Hematopoietic multipotent progenitor cell treated with erythropoietin and hydrocortisone succinate and interleukin-3 and kit ligand, for 17 days (in vitro differentiated cells): Measurements from ENCODE around the gene NOTUM.
A peak's percentile ranks its signal among the peaks of the same experiment; 100 is the strongest.

ENCODE experiments used
- DNase-seq: peaks from one replicate; pipeline ENCODE4 v3.0.0-alpha.2; 2015; ENCODE audit warnings: low spot score

NOTUM gene

DNA sequence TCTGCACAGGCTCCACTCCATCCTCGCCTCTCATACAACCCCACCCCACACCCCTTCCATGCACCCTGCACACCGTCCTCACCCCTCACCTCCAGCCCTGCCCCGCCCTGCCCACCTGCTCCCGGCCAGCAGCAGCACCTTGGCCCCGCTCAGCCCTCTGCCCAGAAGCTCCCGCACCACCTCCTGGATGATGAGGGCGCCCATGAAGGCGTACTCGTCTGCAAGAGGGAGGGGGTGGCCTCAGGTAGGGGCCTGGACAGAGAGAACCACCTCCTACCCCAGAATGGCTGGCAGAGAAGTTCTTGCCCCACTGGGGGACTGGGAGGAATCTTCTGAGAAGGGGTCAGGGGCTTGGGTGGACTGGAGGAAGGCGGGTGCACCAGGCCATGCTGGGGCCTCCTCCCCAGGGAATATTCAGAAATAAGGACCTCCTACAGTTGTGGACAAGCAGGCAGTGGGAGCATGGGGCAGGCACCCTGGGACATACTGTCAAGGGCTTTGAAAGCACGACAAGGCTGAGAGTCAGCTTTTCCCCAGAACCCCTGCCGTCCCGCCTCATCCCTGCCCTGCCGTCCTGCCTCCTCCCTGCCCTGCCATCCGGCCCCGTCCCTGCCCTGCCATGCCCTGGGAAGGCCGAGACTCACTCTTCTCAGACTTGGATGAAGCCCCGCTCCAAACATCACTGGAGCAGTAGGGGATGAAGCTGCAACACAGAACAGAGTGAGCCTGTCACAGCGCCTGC lies 3.1 kb downstream of the NOTUM start:
- DNase-seq: no peak

DNA sequence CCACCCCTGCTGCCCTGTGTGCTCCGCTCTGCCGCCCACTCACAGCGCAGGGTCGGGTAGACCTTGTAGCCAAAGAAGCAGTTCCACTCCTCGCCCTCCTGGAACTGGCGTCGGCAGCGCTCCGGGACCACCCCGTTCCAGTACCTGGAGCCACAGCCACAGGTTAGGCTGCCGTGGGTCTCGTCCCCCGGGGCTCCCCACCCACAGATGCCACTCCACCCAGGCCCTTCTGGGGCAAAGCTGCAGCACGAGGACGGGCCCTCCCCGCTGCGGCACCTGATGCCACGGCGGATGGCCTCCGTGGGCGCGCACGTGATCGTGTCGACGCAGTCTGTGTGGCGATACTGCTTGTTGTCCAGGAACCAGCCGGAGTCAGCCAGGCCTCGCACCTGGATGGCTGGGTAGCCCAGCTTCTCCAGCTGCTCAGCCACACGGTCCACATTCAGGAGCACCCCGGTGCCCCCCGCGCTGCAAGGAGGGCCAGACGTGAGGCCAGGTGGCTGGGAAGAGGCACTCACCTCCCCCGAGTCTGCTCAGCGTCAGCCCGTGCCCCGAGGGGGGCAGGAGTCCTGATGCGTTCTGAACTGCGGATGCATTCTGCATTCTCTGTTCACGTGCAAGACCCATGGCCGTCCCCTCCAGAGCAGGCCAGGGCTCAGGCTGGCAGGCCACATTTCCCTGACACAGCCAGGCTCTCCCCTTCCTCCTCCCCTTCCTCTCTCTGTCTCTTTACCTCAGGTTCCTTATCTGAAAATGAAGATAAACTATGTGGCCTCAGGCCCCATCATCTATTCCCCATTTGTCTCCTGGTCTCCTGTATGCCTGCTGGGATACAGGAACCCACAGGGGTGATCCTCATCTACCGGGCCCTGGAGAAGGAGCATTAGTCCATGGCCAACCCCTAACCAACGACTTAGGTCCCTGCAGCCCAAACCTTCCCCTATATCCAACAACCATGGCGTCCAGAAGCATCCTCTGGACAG lies 4.1 kb downstream of the NOTUM start:
- DNase-seq: no peak

DNA sequence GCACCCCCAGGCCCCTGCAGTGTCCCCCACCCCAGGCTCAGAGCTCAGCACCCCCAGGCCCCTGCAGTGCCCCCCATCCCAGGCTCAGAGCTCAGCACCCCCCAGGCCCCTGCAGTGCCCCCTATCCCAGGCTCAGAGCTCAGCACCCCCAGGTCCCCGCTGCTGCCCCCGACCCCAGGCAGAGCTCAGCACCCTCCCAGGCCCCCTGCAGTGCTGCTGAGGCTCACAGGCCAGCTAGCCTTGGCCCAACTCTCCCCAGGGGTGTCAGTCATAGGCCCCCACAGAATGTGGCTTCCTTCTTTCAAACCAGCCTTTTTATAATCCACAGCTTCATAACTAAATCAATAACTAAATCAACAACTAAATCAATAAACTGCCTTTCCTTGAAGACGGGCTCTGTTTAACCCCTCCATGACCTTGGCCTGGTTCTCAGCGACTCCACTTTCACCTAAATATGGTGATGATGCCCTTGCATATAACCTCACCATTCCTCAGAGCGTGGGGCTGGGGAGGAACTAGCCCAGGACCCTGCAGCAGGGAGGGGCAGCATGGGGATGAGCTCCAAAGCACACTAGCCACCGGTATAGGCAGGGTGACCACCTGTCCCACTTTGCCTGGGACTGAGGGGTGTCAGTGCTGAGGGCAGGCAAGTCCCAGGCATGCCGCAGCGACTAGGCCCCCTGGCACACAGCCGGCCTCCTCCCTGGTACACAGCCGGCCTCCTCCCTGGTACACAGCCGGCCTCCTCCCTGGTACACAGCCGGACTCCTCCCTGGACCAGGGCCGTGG lies 5.0 kb downstream of the NOTUM start:
- no peak for DNase-seq

DNA sequence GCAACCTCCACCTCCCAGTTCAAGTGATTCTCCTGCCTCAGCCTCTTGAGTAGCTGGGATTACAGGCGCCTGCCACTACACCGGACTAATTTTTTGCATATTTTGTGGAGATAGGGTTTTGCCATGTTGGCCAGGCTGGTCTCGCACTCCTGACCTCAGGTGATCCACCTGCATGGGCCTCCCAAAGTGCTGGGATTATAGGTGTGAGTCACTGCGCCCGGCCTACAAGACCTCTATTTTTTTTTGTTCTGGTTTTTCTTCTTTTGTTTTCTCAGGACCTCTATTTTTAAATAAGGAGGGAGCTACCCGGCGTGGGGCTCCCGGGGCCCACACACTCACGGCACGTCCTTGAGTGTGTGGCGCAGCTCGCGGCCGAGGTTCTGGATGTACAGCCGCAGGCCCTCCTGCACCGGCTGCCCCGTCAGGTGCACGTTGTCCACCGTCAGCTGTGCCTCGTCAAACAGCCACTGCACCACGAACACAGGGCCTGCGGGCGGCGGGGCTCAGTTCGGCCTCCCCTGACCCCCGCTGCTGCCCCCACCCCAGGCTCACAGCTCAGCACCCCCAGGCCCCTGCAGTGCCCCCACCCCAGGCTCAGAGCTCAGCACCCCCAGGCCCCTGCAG lies 5.8 kb downstream of the NOTUM start:
- no peak for DNase-seq

DNA sequence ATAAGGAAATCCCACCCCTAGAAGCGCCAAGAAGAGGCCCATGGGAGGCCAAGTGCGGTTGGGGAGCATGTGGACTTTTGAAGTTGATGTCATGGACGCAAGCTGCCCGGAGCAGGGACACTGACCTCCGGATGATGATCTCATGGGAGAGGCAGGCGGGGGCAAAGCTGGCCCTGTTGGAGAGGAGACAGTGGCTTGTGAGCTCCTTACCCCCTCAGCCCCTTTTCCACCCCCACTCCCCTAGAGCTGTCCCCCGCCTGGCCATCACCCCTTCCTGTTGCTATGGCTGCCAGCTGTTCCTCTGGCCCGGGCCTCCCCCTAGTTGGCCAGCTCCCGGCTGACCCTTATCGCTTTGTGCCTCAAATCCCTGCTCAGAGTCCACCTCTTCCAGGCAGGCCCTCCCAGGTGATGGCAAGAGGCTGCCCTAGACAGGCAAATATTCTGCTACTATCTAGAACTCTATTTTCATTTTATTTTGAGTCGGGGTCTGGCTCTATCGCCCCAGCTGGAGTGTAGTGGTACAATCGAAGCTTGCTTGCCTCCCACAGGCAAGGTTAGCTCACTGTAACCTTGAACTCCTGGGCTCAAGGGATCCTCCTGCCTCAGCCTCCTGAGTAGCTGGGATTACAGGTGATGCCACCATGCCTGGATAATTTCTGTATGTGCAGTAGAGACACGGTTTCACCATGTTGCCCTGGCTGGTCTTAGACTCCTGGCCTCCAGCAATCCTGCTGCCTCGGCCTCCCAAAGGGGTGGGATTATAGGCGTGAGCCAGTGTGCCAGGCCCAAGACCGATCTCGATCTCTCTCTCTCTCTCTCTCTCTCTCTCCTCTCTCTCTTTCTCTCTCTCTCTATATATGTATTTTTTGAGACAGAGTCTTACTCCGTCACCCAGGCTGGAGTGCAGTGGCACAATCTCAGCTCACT lies 6.6 kb downstream of the NOTUM start:
- no peak for DNase-seq

DNA sequence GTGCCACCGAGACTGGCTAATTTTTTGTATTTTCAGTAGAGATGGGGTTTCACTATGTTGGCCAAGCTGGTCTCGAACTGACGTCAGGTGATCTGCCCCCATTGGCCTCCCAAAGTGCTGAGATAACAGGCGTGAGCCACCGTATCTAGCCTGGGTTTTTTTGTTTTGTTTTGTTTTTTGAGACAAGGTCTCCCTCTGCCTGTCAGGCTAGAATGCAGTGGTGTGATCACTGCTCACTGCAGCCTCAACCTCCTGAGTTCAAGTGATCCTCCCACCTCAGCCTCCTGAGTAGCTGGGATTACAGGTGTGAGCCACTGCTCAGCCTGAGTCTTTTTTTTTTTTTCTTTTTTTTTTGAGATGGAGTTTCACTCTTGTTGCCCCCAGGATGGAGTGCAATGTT lies 7.5 kb downstream of the NOTUM start:
- peak; percentile 55 for DNase-seq

DNA sequence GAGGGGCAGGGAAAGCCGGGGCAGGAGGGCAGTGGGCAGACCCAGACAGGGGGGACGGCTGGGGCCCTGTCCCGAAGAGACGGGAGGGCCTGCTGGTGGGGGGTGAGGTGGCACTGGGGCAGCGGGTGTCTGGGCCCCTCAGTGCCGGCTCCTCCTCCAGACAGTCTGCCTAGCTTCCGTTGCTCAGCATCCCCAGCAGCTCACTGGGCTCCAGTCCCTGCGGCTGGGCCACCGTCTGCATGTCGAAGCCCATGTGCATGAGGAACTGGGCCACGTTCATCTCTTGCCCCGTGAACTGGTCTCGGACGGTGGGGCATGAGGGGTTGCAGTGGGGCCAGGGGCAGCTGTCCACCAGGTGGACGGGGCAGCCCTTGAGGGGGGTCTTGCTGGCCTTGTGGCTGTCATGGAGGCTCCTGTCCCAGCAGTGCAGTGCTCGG lies 8.2 kb downstream of the NOTUM start:
- no peak for DNase-seq

DNA sequence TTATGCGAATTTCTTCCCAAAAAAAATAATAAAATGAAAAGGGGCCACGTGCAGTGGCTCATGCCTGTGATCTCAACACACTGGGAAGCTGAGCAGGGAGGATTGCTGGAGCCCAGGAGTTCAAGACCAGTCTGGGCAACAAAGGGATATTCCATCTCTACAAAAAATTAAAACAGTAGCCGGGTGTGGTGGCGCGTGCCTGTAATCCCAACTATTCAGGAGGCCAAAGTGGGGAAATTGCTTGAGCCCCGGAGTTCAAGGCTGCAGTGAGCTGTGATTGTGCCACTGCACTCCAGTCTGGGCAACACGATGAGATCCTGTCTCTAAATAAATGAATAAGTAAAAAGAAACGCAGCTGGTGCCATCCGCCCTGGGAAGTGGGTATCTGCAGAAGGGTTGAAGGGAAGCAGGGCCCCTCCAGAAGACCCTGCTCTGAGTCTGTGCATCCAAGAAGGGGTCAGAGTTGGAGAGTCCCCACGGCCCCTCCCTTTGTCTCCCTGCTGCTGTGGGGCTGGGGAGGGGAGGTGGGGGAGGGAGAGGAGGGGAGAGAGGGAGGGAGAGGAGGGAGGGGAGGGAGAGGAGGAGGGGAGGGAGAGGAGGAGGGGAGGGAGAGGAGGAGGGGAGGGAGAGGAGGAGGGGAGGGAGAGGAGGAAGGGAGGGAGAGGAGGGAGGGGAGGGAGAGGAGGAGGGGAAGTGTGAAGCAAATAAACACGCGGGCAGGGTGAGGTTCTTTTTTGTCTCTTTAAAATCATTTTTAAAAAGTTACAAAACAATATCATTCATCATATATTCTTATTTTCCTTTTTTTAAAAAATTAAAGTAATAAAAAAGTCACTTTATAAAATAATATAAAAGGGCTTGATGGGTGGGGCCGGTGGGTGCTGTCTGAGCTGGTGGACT lies 9.0 kb downstream of the NOTUM start:
- no peak for DNase-seq

DNA sequence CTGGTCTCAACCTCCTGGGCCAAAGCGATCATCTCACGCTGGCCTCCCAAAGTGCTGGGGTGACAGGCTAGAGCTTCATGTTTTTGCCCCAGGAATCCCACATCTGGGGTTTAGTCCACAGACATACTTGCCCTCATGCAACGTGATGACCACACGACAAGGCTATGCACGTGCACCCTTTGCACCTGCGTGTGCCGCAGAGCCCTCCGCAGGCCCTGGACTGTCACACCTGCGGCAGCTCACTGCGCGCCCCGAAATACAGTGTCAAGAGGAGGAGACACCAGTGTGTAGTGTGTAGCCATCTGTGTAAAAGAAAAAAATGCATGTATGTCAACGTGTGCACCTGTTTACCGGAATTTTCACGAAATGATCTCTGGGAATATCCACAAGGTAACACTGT lies 10.5 kb downstream of the NOTUM start:
- no peak for DNase-seq

DNA sequence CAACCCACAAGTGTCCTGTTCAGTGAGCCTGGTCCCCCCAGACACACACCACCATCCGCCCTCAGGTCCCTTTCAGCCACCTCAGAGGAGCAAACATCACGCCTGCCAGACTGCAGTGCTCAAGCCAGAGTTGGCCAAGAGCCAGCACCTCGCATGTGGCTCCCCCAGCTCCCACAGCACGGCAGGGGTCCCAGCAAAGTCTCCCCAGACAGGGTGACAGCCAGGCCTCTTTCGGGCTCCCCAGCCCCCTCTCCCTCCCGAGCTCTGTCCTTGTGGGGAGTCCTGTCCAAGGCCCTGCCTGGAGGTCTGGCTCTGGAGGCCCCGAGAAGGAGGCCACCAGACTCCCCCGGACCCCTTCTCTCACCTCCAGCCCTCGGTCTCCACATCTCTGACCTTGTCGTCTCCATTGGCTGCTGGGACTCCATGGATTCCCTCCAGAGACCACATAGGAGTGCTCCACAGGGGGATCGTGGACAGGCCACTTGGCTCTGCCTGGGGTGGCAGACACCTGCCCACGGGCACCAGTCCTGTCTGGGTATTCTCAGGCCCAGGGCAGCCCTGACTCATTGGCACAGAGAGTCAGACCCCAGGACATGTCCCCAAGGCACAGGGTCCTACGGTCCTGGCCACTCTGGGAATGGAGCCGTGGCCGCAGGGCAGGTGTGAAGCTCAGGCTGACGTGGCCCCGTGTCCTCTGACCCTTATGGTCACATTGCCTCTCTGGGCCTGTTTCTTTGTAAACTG lies 12.2 kb downstream of the NOTUM start:
- no peak for DNase-seq

DNA sequence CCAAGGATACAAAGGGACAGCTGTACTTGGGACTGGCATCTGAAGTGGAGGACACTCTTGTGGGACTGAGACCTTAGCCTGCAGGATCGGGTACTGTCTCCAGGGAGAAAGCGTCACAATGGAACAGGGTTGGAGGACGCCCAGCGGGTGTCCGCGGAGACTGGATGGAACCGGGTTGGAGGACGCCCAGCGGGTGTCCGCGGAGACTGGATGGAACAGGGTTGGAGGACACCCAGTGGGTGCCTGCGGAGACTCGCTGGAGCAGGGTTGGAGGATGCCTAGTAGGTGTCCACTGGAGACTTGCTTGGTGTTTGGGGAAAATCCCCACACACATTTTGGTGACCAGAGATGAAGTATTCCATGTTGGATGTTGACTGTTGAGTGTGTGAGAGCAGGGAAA lies 13.8 kb downstream of the NOTUM start, which contains the start of gene MYADML2:
MYADML2 (minus strand) TSS at position 45 of the 400 bp plus-strand sequence. CDS start 5,492 bp downstream, outside the sequence.
- no peak for DNase-seq

DNA sequence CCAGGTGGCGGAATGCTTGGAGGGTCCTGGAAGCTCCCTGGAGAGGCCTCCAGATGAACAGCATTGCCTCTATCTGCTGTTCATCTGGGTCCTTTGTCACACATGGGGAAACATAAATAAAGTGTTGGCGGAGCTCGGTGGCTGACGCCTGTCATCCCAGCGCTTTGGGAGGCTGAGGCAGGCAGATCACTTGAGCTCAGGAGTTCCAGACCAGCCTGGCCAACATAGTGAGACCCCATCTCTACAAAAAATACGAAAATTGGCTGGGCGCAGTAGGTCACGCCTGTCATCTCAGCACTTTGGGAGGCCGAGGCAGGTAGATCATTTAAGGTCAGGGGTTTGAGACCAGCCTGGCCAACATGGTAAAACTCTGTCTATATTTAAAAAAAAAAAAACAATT lies 16.1 kb downstream of the NOTUM start:
- DNase-seq: no peak

DNA sequence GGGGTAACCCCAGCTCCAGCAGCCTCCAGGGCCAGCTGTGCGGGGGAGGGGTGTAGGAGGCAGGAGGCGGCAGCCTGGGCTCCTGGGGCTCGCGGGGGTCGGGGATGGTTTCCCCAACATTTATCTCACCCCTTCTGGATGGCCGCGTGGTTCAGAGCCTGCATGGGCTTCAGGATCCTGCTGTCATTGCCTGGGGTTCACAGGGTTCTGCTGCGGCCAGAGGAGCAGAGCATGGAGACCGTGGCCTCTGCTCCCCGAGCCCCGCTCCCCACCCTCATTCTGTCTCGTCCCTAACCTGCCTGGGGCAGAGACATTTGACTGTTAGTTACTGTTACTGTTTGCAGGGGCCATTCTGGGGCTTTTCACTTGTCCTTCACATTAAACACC lies 18.8 kb downstream of the NOTUM start:
- no peak for DNase-seq

DNA sequence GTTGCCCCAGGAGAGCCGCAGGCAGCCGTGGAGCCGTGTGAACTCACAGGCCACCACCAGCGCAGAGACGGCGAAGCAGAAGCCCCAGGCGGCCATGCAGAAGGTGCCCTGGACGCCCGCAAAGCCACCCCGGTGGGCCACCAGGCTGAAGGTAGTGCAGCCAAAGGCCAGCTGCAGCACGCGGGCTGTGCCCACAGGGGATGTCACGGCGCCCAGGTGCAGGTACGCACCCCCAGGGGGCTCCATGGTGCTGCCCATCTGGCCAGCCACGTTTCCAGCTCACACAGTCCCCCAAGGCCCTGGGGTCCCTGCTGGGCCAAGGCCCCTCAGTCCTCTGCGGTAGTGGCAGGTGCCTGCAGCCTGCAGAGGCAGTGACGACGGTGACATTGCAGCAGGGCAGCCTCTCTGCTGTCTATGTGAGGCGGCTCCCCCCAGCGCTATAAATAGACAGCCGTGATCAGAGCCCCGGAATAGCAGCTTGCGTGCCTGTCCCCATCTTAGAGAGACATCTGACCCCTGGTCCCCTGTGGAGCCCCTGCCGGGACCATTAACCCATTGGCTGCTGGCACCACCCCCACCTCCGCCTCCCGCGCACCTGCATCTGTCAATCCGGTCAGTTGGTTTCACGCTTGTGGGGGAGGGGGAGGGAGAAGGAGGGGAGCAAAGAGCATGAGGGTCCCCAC lies 19.4 kb downstream of the NOTUM start:
- DNase-seq: no peak

DNA sequence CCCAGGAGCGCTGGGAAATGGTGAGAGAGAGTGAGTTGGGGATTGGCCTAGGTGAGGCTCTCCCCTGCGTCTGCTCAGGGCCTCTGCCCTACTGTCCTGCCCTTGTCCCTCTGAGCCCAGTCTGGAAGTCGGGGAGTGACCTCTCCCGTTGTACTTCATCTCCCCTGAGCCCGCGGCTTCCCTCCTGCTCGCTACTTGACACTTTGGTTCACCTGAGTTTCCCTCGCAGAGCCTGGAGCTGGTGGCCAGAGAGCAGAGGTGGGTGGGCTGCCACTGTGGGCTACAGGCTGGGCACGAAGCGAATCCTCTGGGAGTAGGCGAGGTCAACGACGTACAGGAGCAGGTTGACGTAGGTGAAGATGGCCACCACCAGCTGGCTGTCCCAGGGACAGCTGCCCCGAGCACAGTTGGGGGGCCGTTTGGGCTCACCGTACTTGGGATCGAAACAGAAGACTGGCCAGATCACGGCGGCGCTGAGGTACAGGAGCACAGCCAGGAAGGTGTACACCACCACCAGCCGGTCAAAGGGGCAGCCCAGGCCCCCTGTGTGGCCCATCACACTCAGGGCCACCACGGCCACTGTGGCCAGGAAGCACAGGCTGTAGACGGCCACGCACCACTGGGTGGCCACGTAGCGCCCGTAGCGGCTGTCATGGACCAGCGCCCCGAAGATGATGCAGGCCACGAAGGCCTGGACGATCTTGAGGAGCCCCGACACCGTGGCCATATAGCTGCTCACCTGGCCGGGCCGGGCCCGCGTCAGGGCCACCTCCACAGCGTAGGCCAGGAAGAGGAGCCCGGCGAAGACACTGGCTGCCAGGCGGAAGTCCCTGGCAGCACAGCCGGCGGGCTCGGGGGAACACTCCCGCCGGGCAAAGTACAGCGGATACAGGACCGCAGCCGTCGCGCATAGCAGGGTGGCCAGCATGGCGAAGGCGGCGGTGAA lies 20.2 kb downstream of the NOTUM start:
- DNase-seq: no peak

DNA sequence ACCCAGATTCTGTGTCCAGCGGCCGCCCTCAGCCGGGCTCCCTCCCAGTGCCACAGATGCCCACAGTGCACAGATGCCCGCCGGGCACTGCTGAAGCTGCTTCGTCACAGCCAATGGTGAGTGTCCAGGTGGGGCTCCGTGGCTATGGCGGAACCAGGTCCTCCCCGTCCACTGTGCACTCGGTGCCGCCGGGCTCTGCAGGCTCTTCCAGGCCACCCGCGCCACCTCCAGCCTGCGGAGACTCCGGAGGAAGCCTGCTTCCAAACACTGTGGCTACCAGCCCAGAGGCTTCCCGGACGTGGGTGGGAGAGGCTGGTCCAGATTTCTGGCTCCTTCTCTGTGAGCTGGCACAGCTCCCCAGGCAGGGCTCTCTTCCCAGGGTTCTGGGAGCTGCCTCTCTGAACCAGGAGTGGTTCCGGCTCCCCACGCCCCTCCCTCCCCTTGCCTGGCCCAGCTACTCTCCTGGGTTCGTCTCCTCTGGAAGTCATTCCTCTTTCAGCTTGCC lies 21.1 kb downstream of the NOTUM start:
- DNase-seq: no peak

DNA sequence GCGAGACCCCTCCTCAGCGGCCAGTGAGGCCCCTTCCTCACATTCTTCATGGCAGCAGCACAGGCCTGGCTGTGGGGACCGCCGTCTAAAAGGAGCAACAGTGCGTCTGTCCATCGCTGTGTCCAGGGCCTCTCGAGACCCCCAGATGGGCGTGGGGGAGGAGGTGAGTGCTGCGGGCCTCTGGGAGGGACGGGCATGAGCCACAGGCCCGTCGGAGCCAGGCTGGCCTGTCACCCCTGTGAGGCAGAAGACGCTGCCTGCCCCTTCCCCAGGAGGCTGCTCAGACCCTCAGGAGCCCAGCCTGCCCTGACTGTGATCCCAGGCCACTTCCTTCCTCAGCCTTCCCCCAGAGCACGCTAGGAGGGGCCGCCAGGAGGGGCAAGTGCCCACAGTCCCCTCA lies 21.8 kb downstream of the NOTUM start:
- DNase-seq: no peak
